BE2C (cell line): ENCODE results near the gene ADCY5.
A peak's percentile ranks its signal among the peaks of the same experiment; 100 is the strongest.

ENCODE experiments used
- DNase-seq: peaks from one replicate; pipeline ENCODE4 v3.0.0-alpha.2; 2020
- H3K27me3 ChIP-seq: fragments of 250-450 bp; sonication (Bioruptor Pico); 2 replicates; pipeline ENCODE4 v1.5.1; 2020; ENCODE audit warnings: mild to moderate bottlenecking
- H3K36me3 ChIP-seq: fragments of 250-450 bp; sonication (Bioruptor Pico); 2 replicates; pipeline ENCODE4 v1.5.1; 2020; ENCODE audit warnings: mild to moderate bottlenecking
- H3K4me1 ChIP-seq: fragments of 250-450 bp; sonication (Bioruptor Pico); 2 replicates; pipeline ENCODE4 v1.5.1; 2020
- H3K4me3 ChIP-seq: 2 replicates; pipeline ENCODE4 v1.5.1; 2011; ENCODE audit warnings: low read depth, low read length
- H3K9me3 ChIP-seq: fragments of 250-450 bp; sonication (Bioruptor Pico); 2 replicates; pipeline ENCODE4 v1.5.1; 2020
- CTCF ChIP-seq: IDR thresholded peaks from 2 replicates; pipeline ENCODE4 v1.5.1; 2012; ENCODE audit warnings: mild to moderate bottlenecking, low read depth, low read length

ADCY5 gene

DNA sequence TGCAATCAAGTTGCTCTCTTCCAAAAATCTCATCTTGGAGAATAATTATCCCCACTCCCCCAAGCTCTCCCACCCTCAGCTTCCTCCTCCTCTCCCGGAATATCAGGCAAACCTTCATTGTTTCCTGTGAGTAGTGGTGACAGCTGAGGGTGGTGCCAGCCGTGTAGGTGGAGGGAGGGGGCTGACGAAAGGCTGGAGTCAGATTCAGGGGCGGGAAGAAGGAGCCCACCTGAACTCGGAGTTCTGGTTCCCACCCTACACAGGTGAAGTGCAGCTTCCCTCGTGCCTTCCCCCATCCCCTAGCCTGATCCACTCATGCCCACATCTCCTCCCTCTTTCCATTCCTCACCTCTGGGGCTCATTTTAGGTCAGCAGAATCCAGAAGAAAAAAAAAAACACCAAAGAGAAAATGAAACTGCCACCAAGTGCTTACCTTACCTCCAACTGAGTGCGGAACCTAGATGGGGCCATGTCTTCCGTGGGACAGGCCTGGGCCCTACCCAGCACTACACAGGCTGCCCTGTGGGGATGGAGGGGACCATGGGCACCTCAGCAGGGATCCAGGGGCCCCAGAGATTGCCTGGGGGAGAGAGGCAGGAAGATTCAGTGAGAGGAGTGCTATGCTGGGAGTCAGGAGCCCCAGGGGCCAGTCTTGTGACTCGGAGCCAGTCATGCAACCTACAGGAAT, 81.3 kb downstream of the ADCY5 start:
- DNase-seq, result no peak
- no peaks in the 10 kb centered on the region for H3K36me3 ChIP-seq
- H3K27me3 ChIP-seq, result no peaks in the 10 kb centered on the region
- no peaks in the 10 kb centered on the region for H3K4me1 ChIP-seq
- H3K4me3 ChIP-seq, result no peak overlapping the region
- TF ChIP-seq CTCF, result no peak
- H3K9me3 ChIP-seq, result no peaks in the 10 kb centered on the region

DNA sequence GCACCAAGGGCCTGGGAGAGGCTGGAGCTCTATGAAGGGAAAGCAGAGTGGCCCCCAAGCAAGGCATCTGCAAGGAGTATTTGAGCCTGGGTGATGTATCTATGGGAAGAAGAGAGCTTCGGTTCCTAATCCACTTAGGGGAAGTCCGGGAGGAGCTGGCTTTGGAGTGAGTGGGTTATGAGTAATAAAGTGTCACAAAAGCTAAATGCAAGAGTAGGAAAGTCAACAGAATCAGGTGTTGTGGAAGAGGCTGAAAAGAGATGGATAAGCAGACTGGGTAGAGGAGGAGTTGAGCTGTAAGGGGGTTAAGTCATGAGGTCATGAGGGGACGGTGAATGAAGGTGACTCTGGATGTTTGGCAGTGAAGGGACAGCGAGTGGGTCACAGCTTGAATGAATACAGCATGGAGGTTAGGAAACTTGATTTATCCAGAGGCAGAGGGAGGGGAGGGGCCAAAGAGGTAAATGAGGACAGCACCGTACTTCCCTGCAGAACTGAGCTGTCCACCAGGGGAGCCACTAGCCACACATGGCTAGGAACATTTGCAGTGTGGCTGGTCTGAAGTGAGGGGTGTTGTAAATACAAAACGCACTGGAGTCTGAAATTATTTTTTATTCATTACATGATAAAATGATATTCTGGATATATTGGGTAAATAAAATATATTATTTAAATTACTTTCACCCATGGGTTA, 83.3 kb downstream of the ADCY5 start:
- Histone ChIP-seq H3K9me3 (no peaks in the 10 kb centered on the region), H3K4me1 (no peaks in the 10 kb centered on the region), H3K36me3 (no peaks in the 10 kb centered on the region), H3K4me3 (no peak overlapping the region), H3K27me3 (no peaks in the 10 kb centered on the region)
- TF ChIP-seq CTCF, result peak; percentile 72
- DNase-seq, result peak; percentile 43

DNA sequence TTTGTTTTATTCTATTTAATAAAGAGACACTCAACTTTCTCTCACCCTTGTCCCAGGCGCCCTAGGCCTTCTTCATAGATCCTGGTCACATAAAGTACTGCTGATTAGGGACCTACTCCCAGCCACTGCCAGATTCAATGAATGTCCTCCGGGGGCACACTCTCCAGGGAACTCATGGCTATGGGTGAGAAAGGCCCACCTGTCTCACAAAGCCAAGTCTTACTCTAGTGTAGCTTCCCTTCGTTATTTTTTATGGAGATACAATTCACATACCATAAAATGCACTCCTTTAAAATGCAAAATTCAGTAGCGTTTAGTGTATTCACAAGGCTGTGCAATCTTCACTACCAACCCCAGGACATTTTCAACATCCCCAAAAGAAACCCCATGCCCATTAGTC, 87.8 kb downstream of the ADCY5 start:
- Histone ChIP-seq H3K36me3 (no peaks in the 10 kb centered on the region), H3K27me3 (no peaks in the 10 kb centered on the region), H3K4me1 (no peaks in the 10 kb centered on the region), H3K9me3 (no peaks in the 10 kb centered on the region), H3K4me3 (no peak overlapping the region)
- DNase-seq, result no peak
- TF ChIP-seq CTCF, result peak; percentile 37; the same call in 1 of the 2 replicates

DNA sequence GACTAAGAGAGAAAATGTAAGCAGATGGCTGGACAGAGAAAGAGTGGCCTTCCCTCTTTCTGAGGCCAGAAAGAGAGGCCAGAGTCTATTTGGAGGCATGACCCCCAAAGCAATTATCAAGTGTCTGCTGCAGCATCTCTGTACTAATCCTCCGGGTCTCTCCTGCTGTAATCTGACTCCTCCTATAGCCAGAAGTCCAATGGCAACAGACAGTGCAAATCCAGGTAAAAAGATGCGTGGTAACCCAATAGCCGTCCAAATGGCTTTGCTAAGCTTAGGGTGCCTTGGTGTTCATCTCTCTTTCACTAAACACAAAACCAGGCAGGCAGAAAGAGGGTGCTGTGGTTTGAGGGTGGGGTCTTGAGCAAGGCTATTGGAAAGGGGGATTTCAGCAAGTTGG, 91.6 kb downstream of the ADCY5 start:
- Histone ChIP-seq H3K36me3 (no peaks in the 10 kb centered on the region), H3K27me3 (no peaks in the 10 kb centered on the region), H3K4me3 (no peak overlapping the region), H3K4me1 (no peaks in the 10 kb centered on the region), H3K9me3 (no peaks in the 10 kb centered on the region; the same call in 1 of the 2 replicates)
- TF ChIP-seq CTCF, result no peak
- DNase-seq, result no peak

- no peaks in the 10 kb centered on the region; the same call in 1 of the 2 replicates for H3K9me3 ChIP-seq
- TF ChIP-seq CTCF, result no peak
- H3K4me1 ChIP-seq, result no peaks in the 10 kb centered on the region
- no peaks in the 10 kb centered on the region for H3K36me3 ChIP-seq
- no peak for DNase-seq
- no peak overlapping the region for H3K4me3 ChIP-seq
- H3K27me3 ChIP-seq, result no peaks in the 10 kb centered on the region
Observed at GRCh38 chr3:123353850-123354233, 95.0 kb downstream of the ADCY5 start.

DNA sequence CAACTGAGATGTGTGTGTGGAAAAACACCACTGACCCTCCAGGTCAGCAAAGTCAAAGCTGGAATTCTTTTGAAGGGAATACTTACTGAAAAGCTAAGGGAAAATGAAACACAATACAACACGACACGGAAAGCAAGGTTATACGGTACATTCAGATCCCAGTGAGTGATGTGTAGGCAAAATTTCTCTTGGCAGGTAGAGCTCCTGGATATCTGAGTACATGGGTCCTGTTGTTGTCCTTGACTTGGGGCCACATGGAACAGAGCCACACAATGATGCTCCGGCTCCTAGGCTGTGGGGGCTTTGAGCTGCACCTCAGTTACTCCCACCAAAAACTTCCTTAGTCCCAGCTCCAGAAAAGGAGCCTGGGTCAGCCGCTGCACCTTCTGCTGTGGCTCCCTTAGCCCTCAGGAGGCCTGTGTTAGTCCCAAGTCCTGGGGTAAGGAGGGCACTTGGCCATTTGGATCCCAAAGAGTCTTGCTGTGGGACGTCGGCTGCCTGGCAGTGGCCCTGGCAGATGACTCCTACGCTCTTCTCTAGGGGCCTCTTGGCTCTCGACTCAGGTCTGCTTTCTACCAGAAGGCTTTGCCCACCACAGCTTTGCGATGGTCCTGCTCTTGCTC, 95.6 kb downstream of the ADCY5 start:
- TF ChIP-seq CTCF, result no peak
- H3K36me3 ChIP-seq, result no peaks in the 10 kb centered on the region
- no peak overlapping the region for H3K4me3 ChIP-seq
- H3K4me1 ChIP-seq, result no peaks in the 10 kb centered on the region
- H3K9me3 ChIP-seq, result no peaks in the 10 kb centered on the region; the same call in 1 of the 2 replicates
- no peaks in the 10 kb centered on the region for H3K27me3 ChIP-seq
- no peak for DNase-seq
